Measurements from ENCODE around the gene JUP.
"Not testable (repeated sequence)": the region's sequence is repeated elsewhere in the genome, so short reads cannot be mapped to it uniquely, and the experiment has no call there.

The JUP gene

DNA sequence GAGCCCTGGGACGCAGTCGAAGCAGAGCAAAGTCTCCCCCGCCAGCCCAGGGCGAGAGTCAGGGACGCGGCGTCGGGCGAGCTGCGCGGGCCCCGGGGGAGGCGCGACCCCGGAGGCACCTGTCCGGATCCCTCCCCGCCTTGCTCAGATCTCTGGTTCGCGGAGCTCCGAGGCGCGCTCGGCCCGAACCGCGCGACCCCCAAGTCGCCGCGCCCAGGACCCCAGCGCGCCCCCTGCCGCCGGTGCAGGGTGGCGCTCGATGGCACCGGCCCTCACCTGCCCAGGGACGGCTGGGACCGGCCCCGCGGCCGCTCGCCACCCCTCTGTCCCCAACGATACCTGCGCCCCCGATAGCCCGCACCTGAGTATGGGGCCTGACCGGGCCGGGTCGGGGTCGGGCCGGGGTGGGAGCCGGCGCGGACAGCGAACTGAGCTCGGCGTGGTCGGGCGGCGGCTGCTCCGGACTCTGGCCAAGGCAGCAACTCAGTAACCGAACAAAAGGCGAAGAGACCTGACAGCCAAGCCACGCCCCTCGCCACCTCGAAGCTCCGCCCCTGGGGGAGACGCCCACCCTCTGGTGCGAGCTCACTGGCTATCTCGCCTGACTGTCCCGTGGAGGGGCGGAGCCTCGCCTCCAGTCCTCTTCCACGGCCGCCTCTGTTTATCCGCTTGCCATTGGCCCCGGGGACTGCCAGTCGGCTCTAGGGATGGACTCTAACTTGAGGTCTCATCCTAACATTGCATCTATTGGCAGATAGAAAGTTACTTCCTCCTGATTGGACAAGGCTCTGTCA lies at the start of gene JUP:
Gene JUP (minus strand): TSS at position 485 of the 794 bp plus-strand sequence. CDS start 14,857 bp downstream, outside the sequence.
- DNase-seq: peak; percentile 82

DNA sequence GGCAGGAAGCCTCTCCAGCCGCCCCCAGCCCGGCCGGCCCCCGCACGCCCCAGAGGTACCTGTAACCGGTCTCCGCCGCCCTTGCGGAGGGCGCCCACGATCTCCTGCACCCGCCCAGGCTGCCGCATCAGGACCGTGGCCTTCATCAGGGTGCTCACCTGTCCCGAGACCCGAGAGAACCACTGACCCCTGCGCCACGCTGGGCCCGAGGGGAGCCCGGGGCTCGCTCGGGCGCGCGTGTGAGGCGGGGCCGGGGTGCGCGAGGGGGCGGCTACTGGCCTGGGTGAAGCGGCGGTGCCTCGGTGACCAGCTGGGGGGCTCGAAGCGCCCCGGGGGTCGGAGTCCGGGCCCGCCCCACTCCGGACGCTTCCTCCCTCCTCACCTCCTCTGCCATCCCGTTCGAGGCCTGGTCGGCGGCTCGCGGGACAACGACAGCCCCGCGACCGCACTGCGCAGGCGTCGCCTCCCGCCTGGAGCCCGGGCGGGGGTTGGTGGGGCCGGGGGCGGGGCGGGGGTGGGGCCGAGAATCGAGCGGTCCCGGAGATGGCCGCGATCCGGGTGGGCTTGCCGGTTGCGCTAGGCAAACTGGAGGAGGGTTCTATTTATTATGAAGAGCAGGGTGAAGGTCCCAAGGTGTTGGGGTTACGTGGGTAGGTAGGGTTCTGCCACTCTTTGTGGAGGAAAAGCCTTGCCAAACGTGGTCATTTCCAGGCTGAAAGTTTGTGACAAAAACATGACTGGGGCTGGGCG lies 49.5 kb upstream of the JUP start, which contains the start of gene NT5C3B:
Gene NT5C3B (minus strand): TSS at position 433 of the 750 bp plus-strand sequence. CDS start 39 bp downstream, at position 394.
- DNase-seq: peak; percentile 49

DNA sequence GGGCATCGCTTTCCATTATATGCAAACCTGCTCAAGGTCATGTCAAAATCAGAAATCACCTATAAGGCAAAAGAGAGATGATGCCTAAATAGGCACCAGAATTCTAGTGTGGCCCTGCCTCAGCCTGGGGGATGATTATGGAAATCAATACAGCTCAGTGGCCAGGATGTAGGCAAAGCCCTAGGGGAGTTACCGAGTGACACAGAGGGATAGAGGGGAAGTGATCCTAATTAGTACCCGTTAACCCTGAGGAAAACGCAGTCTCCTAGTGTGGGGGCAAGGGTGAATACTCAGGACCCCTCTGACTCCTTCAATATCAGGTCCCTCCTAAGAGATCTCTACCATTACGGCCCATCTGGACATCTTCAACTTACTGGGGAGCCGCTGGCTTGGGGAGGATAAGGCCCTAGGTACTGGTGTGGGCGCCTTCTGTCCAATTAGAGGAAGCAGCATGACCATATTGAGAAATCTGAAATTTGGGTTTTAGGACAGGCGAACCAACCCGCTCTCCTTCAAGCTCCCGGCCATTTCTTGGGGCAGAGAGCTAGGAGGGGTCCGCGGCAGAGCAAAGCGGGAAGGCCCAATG lies 48.8 kb upstream of the JUP start:
- DNase-seq: no peak

DNA sequence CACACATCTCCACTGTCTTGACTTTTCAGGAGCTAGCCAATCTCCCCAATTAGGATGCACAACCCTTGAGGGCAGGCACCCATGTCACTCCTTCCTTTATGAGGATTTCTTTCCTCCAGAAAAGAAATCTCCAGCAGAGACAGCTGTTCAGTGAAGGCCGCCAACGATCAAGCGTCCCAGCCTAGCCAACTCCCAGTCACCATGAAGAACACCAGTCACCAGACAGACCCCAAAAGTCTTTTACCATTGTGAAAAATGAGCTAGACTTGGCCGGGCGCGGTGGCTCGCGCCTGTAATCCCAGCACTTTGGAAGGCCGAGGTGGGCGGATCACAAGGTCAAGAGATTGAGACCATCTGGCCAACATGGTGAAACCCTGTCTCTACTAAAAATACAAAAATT lies 43.5 kb upstream of the JUP start:
- not testable (repeated sequence) for DNase-seq

DNA sequence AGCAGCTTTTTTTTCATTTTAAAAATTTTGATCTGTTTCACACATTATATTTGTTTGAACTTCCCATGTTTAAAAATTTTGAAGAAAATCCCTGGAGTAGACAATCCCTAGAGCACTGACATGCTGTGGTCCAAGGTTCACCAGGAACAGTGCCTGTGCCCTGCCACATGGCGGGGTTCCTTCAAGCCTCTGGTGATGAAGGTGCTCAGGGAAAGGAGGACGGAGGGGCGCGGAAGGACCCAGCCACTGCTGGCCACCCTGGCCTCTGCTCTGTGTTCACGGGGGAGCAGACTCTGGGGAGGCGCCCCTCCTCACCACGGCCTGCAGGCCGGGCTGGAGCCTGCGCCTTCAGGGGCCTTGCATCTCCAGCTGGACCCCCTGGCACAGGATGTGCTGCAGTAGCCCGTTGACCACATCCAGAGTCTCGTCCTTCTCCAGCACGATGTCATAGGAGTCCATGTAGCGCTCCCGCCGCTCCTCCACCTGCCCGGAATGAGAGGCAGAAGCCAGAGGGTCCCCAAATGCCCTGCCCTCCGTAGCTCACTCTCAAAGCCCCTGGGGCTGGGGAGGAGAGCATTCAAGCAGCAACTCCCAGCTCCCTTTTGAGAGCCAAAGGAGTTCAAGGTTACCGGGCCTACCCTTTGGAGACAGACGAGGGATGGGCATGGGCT lies 38.8 kb upstream of the JUP start:
- no peak for DNase-seq

GRCh38 chr17:41824086-41824485 lies 37.6 kb upstream of the JUP start:
- DNase-seq: no peak

GRCh38 chr17:41823580-41823979 lies 37.1 kb upstream of the JUP start:
- DNase-seq: no peak

DNA sequence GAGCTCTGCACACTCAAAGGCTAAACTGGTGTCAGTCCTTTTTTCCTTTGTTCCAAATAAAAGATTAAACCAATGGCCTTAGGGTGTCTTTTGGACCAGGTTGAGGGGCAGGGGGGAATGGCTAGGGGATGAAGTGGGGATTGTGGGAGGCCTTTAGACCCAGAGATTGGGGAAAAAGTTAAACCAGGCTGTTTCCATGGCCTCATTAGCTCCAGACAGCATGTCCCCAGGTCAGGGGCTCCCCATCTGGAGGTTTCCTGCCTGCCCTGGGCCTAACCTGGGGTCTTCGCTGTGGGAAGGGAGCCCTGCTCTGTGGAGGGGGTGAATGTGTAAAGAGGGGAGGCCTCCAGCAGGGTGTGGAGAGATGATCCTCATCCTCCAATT lies 36.6 kb upstream of the JUP start:
- no peak for DNase-seq

GRCh38 chr17:41822216-41823140 lies 36.0 kb upstream of the JUP start:
- no peak for DNase-seq

DNA sequence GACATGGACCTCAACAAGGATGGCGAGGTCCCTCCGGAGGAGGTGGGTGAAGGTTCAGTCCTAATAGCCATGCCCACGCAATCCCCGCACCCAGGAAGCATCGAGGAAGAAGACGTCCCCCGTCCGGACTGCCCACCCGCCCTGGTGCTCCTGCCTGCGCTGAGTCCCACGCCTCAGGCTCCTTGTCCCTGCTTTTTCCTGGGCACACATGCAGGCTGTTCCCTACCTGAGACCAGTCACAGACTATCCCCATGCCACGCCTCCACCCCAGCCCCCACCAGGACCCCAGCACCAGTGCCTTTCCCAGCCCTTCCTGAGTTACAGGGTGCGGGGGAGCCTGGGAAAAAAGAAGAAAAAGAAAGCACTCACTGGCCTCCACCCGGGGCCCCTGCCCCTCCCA lies 35.3 kb upstream of the JUP start:
- no peak for DNase-seq

GRCh38 chr17:41818024-41818423 lies 31.5 kb upstream of the JUP start:
- no peak for DNase-seq

DNA sequence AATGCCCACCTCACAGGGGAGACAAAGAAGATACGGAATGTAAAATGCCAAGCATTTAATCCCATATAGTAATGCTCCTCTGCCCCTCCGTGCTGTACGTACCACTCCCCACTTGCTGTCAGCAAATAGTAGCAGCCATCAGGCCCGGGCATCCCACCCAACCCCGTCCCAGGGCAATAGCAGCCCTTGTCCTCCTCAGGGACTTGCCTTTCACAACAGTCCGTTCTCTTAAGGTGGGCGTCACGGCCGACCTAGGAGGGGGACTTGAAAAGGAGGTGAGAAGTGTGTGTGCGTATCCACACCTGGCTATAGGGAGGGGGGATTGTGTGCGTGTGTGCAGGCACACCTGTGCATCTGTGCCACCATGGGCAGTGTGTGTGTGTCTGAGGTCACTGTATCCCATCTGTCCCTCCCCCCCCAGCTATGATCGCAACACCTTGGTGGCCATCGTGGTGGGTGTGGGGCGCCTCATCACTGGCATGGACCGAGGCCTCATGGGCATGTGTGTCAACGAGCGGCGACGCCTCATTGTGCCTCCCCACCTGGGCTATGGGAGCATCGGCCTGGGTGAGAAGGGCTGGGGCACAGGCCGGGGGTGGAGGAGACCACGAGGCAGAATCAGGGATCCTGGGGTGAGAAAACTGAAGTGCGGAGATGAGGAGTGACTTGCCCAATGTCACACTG lies 30.3 kb upstream of the JUP start:
- DNase-seq: no peak

DNA sequence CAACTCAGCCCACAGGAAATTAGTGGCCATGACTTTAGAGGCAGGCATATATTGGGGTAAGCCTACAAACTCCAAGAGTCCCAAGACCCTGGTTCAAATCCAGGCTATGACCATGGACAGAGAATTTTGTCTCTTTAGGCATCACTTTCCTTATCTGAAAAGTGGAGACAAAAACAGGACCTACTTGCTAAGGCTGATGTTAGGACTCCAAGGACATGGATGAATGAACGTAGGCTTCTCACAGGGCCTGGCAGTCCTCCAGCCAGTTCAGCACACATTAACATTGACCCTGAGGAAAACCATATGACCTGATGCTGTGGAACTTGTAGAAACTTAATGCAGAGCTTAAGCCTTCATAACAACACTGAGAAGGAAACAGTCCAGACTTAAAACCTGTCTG lies 27.7 kb upstream of the JUP start:
- no peak for DNase-seq

DNA sequence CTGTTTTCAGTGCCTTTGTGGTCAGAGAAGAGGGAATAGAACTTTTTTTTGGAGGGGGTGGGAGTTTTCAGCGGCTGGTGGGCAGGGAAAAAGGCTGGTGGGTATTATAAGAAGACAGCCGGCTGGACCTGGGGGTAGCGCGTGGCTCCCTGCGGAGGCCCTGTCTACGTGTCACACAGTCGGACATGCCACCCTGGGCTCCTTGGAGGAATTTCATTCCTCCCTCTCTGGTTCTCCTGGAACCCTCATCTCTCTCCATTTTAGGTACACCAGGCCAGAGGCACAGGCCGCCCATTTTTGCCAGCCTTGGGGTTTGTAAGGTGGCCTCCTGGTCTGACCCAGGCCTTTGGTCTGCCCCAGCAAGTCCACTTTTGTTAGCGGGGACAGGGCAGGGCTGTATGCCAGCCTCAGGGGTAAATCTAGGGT lies 27.2 kb upstream of the JUP start:
- DNase-seq: no peak

GRCh38 chr17:41813152-41813680 lies 26.7 kb upstream of the JUP start:
- DNase-seq: no peak

- DNase-seq: peak; percentile 40
These were observed 26.1 kb upstream of the JUP start, which contains the start of gene FKBP10 for GRCh38 chr17:41812381-41813151. Gene FKBP10 (plus strand): TSS chr17:41813004. CDS start chr17:41813035, 31 bp downstream.

- peak; percentile 64 for DNase-seq
These were observed 25.3 kb upstream of the JUP start, which contains the start of gene P3H4 for GRCh38 chr17:41811549-41812380. Gene P3H4 (minus strand): TSS chr17:41811949. CDS start chr17:41811915, 34 bp downstream.

- no peak for DNase-seq
These were observed 24.4 kb upstream of the JUP start for GRCh38 chr17:41810659-41811548.
